ENCODE data around the gene DHRSX.

DHRSX gene

DNA sequence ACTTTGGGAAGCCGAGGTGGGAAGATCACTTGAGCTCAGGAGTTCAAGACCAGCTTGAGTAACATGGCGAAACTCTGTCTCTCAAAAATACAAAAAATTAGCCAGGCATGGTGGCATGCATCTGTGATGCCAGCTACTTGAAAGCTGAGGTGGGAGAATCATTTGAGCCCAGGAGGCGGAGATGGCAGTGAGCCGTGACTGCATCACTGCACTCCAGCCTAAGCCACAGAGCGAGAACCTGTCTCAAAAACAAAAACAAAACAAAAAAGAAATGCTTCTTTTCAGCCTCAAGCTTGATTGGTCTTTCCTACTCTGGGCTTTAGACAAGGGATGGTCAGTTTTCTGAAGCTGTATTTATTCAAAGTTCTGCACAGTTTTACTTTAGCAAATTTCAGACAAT, 15.8 kb upstream of the DHRSX start:
- no peak for TF ChIP-seq MYC (IDR thresholded peaks at IDR 0.05; ENCODE audit: low read depth, low read length)
- TF ChIP-seq, protein P1, sequence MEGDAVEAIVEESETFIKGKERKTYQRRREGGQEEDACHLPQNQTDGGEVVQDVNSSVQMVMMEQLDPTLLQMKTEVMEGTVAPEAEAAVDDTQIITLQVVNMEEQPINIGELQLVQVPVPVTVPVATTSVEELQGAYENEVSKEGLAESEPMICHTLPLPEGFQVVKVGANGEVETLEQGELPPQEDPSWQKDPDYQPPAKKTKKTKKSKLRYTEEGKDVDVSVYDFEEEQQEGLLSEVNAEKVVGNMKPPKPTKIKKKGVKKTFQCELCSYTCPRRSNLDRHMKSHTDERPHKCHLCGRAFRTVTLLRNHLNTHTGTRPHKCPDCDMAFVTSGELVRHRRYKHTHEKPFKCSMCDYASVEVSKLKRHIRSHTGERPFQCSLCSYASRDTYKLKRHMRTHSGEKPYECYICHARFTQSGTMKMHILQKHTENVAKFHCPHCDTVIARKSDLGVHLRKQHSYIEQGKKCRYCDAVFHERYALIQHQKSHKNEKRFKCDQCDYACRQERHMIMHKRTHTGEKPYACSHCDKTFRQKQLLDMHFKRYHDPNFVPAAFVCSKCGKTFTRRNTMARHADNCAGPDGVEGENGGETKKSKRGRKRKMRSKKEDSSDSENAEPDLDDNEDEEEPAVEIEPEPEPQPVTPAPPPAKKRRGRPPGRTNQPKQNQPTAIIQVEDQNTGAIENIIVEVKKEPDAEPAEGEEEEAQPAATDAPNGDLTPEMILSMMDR (IDR thresholded peaks at IDR 0.05; ENCODE audit: low read depth, low read length): no peak
- TF ChIP-seq, protein P2, sequence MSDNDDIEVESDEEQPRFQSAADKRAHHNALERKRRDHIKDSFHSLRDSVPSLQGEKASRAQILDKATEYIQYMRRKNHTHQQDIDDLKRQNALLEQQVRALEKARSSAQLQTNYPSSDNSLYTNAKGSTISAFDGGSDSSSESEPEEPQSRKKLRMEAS (IDR thresholded peaks at IDR 0.05; ENCODE audit: low read depth, low read length): no peak
- no peak for TF ChIP-seq POLR2A (IDR thresholded peaks at IDR 0.05; ENCODE audit: extremely low read depth, insufficient read length)
- DNase-seq (ENCODE audit: low read depth): no peak
- H3K4me3 ChIP-seq (ENCODE audit: low read depth, low read length): no peak overlapping the region

DNA sequence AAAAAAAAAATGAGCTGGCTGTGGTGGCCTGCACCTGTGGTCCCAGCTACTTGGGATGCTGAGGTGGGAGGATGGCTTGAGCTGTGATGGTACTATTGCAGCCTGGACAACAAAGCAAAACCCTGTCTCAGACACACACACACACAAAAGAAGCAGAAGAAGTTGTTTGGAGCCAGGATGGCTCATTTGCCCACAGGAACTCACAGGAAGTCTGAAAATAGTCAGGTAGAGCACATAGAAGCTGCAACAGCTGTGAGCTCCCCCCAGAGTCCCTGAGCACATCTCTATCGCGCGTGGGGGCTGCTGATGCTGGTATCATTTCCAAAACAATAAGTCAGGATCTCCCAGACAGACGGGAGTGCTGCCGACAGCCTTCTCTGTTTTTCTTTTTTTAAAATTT, 13.4 kb upstream of the DHRSX start:
- TF ChIP-seq POLR2A (IDR thresholded peaks at IDR 0.05; ENCODE audit: extremely low read depth, insufficient read length) (no peak), MYC (IDR thresholded peaks at IDR 0.05; ENCODE audit: low read depth, low read length) (no peak)
- TF ChIP-seq, protein P1 (IDR thresholded peaks at IDR 0.05; ENCODE audit: low read depth, low read length): no peak
- TF ChIP-seq, protein P2 (IDR thresholded peaks at IDR 0.05; ENCODE audit: low read depth, low read length): no peak
- no peak overlapping the region for H3K4me3 ChIP-seq (ENCODE audit: low read depth, low read length)
- DNase-seq (ENCODE audit: low read depth): no peak

DNA sequence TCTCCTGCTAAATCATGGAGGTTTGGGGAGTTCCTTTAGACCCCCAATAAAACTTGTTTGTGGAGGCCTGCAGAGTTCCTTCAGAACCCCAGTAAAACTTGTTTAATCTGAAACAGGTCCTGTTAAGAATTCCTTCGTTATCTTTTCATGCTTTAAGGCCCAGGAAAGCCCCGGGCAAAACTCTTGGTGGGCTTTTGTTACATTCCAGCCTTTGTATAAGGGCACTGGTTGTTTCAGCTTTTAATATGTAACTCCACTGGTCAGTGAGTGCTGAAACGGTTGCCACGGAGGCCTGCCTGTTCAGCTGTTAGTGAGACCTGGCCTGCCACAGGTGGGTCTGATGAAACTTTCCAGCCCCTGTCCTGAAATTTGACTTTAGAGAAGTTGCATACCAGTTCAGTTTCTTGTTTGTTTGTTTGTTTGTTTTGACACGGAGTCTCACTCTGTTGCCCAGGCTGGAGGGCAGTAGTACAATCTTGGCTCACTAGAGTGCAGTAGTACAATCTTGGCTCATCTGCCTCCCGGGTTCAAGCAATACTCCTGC, 12.4 kb upstream of the DHRSX start:
- no peak overlapping the region for H3K4me3 ChIP-seq (ENCODE audit: low read depth, low read length)
- TF ChIP-seq, protein P2 (IDR thresholded peaks at IDR 0.05; ENCODE audit: low read depth, low read length): no peak
- TF ChIP-seq MYC (IDR thresholded peaks at IDR 0.05; ENCODE audit: low read depth, low read length): no peak
- TF ChIP-seq, protein P1 (IDR thresholded peaks at IDR 0.05; ENCODE audit: low read depth, low read length): no peak
- DNase-seq (ENCODE audit: low read depth): no peak

DNA sequence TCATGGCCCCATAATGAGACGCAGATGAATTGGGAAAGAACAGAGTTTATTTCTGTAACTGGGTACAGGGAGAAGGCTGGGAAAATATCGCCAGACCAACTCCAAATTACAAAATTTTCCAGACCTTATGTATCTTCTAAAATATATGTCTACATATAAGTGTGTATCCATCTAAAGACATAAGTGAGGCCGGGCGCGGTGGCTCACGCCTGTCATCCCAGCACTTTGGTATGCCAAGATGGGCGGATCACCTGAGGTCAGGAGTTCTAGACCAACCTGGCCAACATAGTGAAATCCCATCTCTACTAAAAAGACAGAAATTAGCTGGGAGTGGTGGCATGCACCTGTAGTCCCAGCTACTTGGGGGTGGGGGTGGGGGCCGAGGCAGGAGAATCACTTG, 11.7 kb upstream of the DHRSX start:
- TF ChIP-seq, protein P2 (IDR thresholded peaks at IDR 0.05; ENCODE audit: low read depth, low read length): no peak
- TF ChIP-seq MYC (IDR thresholded peaks at IDR 0.05; ENCODE audit: low read depth, low read length) (no peak), POLR2A (IDR thresholded peaks at IDR 0.05; ENCODE audit: extremely low read depth, insufficient read length) (no peak)
- TF ChIP-seq, protein P1 (IDR thresholded peaks at IDR 0.05; ENCODE audit: low read depth, low read length): no peak
- no peak overlapping the region for H3K4me3 ChIP-seq (ENCODE audit: low read depth, low read length)
- no peak for DNase-seq (ENCODE audit: low read depth)

DNA sequence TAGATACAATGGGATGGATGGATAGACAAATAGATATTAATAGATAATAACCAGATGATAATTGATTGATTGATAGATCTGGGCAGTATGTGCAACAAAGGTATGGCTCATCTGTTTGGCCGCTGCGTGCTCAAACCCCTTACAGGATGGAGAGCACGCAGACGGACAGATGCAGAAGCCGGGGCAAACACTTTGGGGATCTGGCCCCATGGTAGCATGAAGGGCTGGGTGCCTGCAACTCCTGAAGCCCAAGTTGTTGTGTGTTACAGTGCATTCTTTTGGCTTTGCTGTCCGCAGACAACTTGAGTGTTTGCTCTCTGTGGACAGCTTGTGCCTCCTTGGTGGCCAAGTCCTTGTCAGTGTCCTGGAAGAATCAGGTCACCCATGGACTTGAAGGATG, 10.6 kb upstream of the DHRSX start:
- H3K4me3 ChIP-seq (ENCODE audit: low read depth, low read length): no peak overlapping the region
- no peak for DNase-seq (ENCODE audit: low read depth)
- TF ChIP-seq POLR2A (IDR thresholded peaks at IDR 0.05; ENCODE audit: extremely low read depth, insufficient read length): no peak
- TF ChIP-seq, protein P1 (IDR thresholded peaks at IDR 0.05; ENCODE audit: low read depth, low read length): no peak

All from NB4 (cell line).